Spleen (tissue), 11 donors: ENCODE results near the gene TMEM63C. TPM values are rescaled to one million over a fixed set of nuclear protein-coding genes. Genes with fewer than 3 reads are reported as not detected.
A peak's percentile ranks its signal among the peaks of the same experiment; 100 is the strongest.

Source experiments
- DNase-seq: peaks from one replicate; pipeline ENCODE4 v3.0.0-alpha.2; 2020
- H3K27ac ChIP-seq, 8 donors: fragments of 200-600 bp; sonication (generic) in 7 of 8; 1 replicate in 4 of 8; 2 replicates in 4 of 8; pipeline versions ENCODE4 v1.5.0 to v1.8.0; 2016 to 2021; ENCODE audit warnings: inconsistent platforms in 4 of 8, mild to moderate bottlenecking in 4 of 8, moderate library complexity in 1 of 8
- H3K27me3 ChIP-seq, 7 donors: fragments of 200-600 bp; sonication (generic) in 6 of 7; replicated peaks in 1 of 7; 1 replicate in 4 of 7; 2 replicates in 3 of 7; pipeline versions ENCODE4 v1.5.0 to v1.8.0; 2016 to 2021; ENCODE audit warnings: inconsistent platforms in 3 of 7, mild to moderate bottlenecking in 1 of 7
- H3K36me3 ChIP-seq, 6 donors: fragments of 200-600 bp; sonication (generic) in 5 of 6; 1 replicate in 4 of 6; 2 replicates in 2 of 6; pipeline versions ENCODE4 v1.5.0 to v1.8.0; 2016 to 2021; ENCODE audit warnings: inconsistent platforms in 2 of 6
- H3K4me1 ChIP-seq, 6 donors: fragments of 200-600 bp; sonication (generic) in 5 of 6; 1 replicate in 3 of 6; 2 replicates in 3 of 6; pipeline versions ENCODE4 v1.5.0 to v1.8.0; 2016 to 2021; ENCODE audit warnings: inconsistent platforms in 3 of 6
- H3K4me3 ChIP-seq, 8 donors: fragments of 200-600 bp; sonication (generic) in 7 of 8; 1 replicate in 4 of 8; 2 replicates in 4 of 8; pipeline versions ENCODE4 v1.5.0 to v1.8.0; 2016 to 2021; ENCODE audit warnings: inconsistent platforms in 4 of 8, mild to moderate bottlenecking in 4 of 8, moderate library complexity in 2 of 8
- H3K9me3 ChIP-seq, 8 donors: fragments of 200-600 bp; sonication (generic) in 7 of 8; 1 replicate in 4 of 8; 2 replicates in 4 of 8; pipeline versions ENCODE4 v1.5.0 to v1.8.0; 2016 to 2021; ENCODE audit warnings: inconsistent platforms in 4 of 8
- CTCF ChIP-seq, 11 experiments: fragments of 200-600 bp in 7 of 11; fragments of 450-650 bp in 4 of 11; sonication (generic) in 4 of 11; IDR thresholded peaks in 8 of 11; conservative IDR thresholded peaks in 3 of 11; 1 replicate in 7 of 11; 2 replicates in 4 of 11; pipeline versions ENCODE4 v1.4.0 to v1.8.0; 2016 to 2021; ENCODE audit warnings: antibody characterized with exemption in 11 of 11, inconsistent platforms in 4 of 11, mild to moderate bottlenecking in 1 of 11
- POLR2A ChIP-seq, 3 donors: fragments of 450-650 bp; IDR thresholded peaks; one replicate each; pipeline ENCODE4 v1.5.1; 2017; ENCODE audit warnings: antibody characterized with exemption in 3 of 3, mild to moderate bottlenecking in 1 of 3
- POLR2AphosphoS5 ChIP-seq, 3 donors: sonication (generic); formaldehyde crosslinking; IDR thresholded peaks; one replicate each; pipeline ENCODE4 v1.5.1; 2017; ENCODE audit warnings: antibody characterized with exemption in 3 of 3
- WGBS, 5 donors: extraction: QIAGEN DNeasy Blood & Tissue Kit in 3 of 5; methylation state at CpG; one replicate each; pipeline versions ENCODE4 v1.1.5 to v1.1.7; 2013 to 2018; 5-methylcytosine and 5-hydroxymethylcytosine counted together
- intact Hi-C: fragments of 100-400 bp; cut with DNase I; formaldehyde crosslinking; loops from one replicate; pipeline ENCODE4 v1.15.0; 2023; ENCODE audit warnings: low total_unique reads
- polyA plus RNA-seq, 3 donors: library from polyadenylated mRNA; stranded (reverse); fragments of 200-250 nt; gene quantifications; one replicate each; pipeline ENCODE4 v1.2.1, GENCODE V29; 2013
- total RNA-seq, 7 donors: library from RNA; depleted of rRNA in 3 of 7; stranded (reverse); fragments of >200 nt in 3 of 7; fragmentation: NEBNext Ultra II Directional in 4 of 7; extraction: Animal tissue kit (Norgen Biotek cat#: 25700) in 4 of 7; gene quantifications; one replicate each; pipeline versions ENCODE4 v1.1.0 to v1.2.1, GENCODE V29; 2016 to 2021
- donor health status: healthy with polysubstance abuse.
- donor health status: DM: no; HTN: no; CAD: no; lungs with moderate emphysema.
- donor health status: DM: no; HTN: no; CAD: no.
- donor health status: Bipolar disorder and iron deficiency.
- donor health status: healthy.
- donor health status: DM: no; HTN: no; CAD: no.
- donor health status: DM: yes; HTN: yes; CAD: no.

Gene TMEM63C
- total and polyA plus RNA-seq, 10 donors = 0.20 to 13.4 (median 7.1) TPM

DNA sequence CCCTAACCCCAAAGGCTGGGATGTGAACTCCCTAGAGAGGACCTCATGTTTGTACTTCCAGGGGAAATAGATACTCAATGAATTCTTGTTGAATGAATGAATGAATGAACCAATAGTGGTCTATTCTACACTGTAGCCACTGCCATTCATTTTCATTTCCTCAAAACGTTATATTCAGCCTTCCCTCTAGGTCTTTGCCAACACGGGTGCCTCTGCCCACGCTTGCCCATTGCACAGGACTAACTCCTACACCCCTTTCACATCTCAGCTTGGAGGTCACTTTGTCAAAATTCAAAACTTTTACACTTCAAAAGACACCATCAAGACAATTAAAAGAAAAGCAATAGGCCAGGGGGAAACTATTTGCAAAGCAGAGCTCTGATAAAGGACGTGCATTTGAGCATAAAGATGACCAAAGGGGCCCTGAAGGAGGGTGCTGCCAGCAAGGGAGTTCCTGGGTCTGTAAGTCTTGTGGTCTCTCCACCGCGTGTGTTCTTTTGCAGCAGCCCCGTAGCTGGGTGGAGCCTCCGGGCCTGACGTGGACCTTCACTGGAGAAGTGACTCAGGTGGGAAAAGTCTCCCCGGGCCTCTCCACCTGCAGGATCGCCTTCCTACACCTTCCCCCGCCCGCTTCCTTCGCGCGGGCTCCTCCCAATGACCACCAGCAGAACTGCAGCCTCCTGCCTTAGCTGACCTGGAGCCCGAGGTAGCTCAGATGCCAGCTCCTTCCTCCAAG, 31.5 kb downstream of the TMEM63C start:
- H3K36me3 ChIP-seq = no peaks in the 10 kb centered on the region
- H3K27me3 ChIP-seq = peaks cover 0 to 31% (median 0%) of the 10 kb centered on the region in 7 donors
- intact Hi-C loops = no loop called here
- no peaks in the 10 kb centered on the region for H3K9me3 ChIP-seq
- DNase-seq = no peak
- WGBS, 5 donors = 8 to 15% (median 13%) methylated on average over 11 to 17 of the region's 17 CpGs
- H3K4me3 ChIP-seq = no peak overlapping the region
- no peaks in the 10 kb centered on the region for H3K4me1 ChIP-seq
- TF ChIP-seq POLR2AphosphoS5 (IDR thresholded peaks at IDR 0.05) (no peak), CTCF (IDR thresholded peaks at IDR 0.05 in 8 of 11, conservative IDR thresholded peaks at IDR 0.05 in 3 of 11) (peak in 8 of 11 experiments; percentile 6 to 52 (median 38))
- H3K27ac ChIP-seq = no peak overlapping the region

DNA sequence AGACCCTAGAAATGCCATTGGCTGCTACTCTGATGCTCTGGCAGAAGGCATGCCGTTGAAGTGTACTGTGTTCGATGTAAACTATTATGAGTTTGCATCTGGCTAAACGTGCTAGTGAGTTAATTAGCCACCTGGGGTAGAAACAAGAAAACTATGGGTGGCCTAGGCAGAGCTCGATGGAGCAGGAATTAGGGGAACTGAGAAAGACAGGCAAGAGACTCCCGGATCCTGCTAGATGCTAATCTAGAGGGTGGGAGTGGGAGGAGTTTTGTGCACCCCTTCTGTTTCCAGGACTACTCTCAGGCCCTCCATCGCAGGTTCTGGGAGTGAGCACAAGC, 32.0 kb downstream of the TMEM63C start:
- Histone ChIP-seq H3K9me3 (no peaks in the 10 kb centered on the region), H3K27me3 (peaks cover 0 to 37% (median 0%) of the 10 kb centered on the region in 7 donors), H3K27ac (no peak overlapping the region), H3K36me3 (no peaks in the 10 kb centered on the region), H3K4me3 (no peak overlapping the region), H3K4me1 (no peaks in the 10 kb centered on the region)
- DNase-seq = no peak
- 25 to 42% (median 30%) methylated on average over 6 of the region's 6 CpGs for WGBS, 5 donors
- intact Hi-C loops = no loop called here
- no peak for TF ChIP-seq POLR2AphosphoS5 (IDR thresholded peaks at IDR 0.05)
- no peak for TF ChIP-seq CTCF (IDR thresholded peaks at IDR 0.05 in 8 of 11, conservative IDR thresholded peaks at IDR 0.05 in 3 of 11)
- no peak for TF ChIP-seq POLR2A (IDR thresholded peaks at IDR 0.05)

DNA sequence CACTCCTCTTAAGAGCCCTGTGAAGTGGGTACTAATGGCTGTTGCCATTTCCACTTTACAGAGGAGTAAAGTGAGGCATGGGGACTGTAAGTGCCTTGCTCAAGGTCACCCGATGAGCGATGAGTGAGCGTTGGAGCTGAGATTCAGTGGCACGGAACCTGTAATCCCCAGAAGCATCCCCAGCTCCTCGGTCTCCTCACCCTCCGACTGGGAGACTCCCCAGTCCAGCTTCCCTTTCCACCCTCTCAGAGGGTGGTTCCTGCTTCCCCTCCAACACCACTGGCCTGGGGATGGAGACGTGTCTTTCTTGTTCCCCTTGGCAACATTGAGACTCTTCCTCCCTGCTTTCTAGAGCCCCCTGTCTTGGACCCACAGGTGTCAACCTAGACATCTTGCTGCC, 32.6 kb downstream of the TMEM63C start:
- Histone ChIP-seq H3K4me3 (no peak overlapping the region), H3K27ac (no peak overlapping the region), H3K4me1 (no peaks in the 10 kb centered on the region), H3K36me3 (no peaks in the 10 kb centered on the region), H3K27me3 (peaks cover 0 to 42% (median 3%) of the 10 kb centered on the region in 7 donors), H3K9me3 (no peaks in the 10 kb centered on the region)
- DNase-seq = no peak
- 80 to 90% (median 83%) methylated on average over 7 of the region's 7 CpGs for WGBS, 5 donors
- intact Hi-C loops = no loop called here
- no peak for TF ChIP-seq CTCF (IDR thresholded peaks at IDR 0.05 in 8 of 11, conservative IDR thresholded peaks at IDR 0.05 in 3 of 11)
- no peak for TF ChIP-seq POLR2A (IDR thresholded peaks at IDR 0.05)
- TF ChIP-seq POLR2AphosphoS5 (IDR thresholded peaks at IDR 0.05) = no peak

DNA sequence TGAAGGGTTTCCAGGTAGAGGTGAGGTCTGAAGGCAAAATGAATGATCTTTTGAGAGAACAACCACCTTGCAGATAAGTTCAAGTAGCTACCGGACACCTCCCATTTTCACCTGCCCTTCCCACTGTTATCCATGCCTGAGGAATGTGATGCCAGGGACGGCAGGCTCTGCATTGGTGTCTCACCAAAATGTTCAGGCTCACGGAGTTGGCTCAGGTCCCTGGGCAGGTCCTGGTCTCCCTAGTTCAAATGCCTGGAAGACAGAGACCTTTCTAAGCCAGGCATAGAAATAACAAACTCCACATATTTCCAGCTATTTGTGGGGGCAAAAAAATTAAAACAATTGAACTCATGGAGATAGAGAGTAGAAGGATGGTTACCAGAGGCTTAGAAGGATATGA, 36.0 kb downstream of the TMEM63C start:
- no peak for DNase-seq
- TF ChIP-seq POLR2AphosphoS5 (IDR thresholded peaks at IDR 0.05) = no peak
- no peak for TF ChIP-seq POLR2A (IDR thresholded peaks at IDR 0.05)
- H3K36me3 ChIP-seq = no peaks in the 10 kb centered on the region
- 53 to 87% (median 82%) methylated on average over 3 of the region's 3 CpGs for WGBS, 5 donors
- peaks cover 0 to 54% (median 3%) of the 10 kb centered on the region in 7 donors for H3K27me3 ChIP-seq
- H3K9me3 ChIP-seq = no peaks in the 10 kb centered on the region
- no peak overlapping the region for H3K27ac ChIP-seq
- H3K4me1 ChIP-seq = no peaks in the 10 kb centered on the region
- no peak overlapping the region for H3K4me3 ChIP-seq
- intact Hi-C loops = no loop called here
